NCI-H345 treated with DMSO at 0.1 percent for 48 hours (cell line): ENCODE data around the gene RABEPK.
"Not testable (repeated sequence)": the region's sequence is repeated elsewhere in the genome, so short reads cannot be mapped to it uniquely, and the experiment has no call there.

Source experiments
- DNase-seq: peaks from one replicate; lab custom pipeline; 2025; ENCODE audit not compliant: unreplicated experiment; lab: John Stamatoyannopoulos, UW

The RABEPK gene

GRCh38 chr9:125241863-125242739 is 41.8 kb downstream of the RABEPK start:
- peak; percentile 35 for DNase-seq

GRCh38 chr9:125243792-125244260 is 43.5 kb downstream of the RABEPK start:
- DNase-seq, result no peak

- no peak for DNase-seq
Measured at GRCh38 chr9:125246261-125246667, 45.9 kb downstream of the RABEPK start.

GRCh38 chr9:125254231-125254630 is 53.9 kb downstream of the RABEPK start:
- no peak for DNase-seq

GRCh38 chr9:125255781-125256391 is 55.5 kb downstream of the RABEPK start:
- DNase-seq, result peak; percentile 1

- DNase-seq, result no peak
Measured at GRCh38 chr9:125258160-125258785, 57.9 kb downstream of the RABEPK start.

GRCh38 chr9:125258832-125259534 is 58.6 kb downstream of the RABEPK start:
- peak; percentile 1 for DNase-seq

GRCh38 chr9:125260561-125260960 is 60.2 kb downstream of the RABEPK start:
- DNase-seq, result no peak

- peak; percentile 87 for DNase-seq
Measured at GRCh38 chr9:125261501-125262293, 61.4 kb downstream of the RABEPK start, which contains the start of gene GAPVD1. GAPVD1 (plus strand) TSS chr9:125261826; CDS start chr9:125298922, 37,096 bp downstream.

GRCh38 chr9:125262294-125262991 is 62.1 kb downstream of the RABEPK start:
- peak; percentile 8 for DNase-seq

GRCh38 chr9:125264068-125264467 is 63.7 kb downstream of the RABEPK start:
- DNase-seq, result not testable (repeated sequence)

- DNase-seq, result no peak
Measured at GRCh38 chr9:125268394-125269013, 68.2 kb downstream of the RABEPK start.

- no peak for DNase-seq
Measured at GRCh38 chr9:125269014-125269397, 68.7 kb downstream of the RABEPK start.

GRCh38 chr9:125271081-125271480 is 70.7 kb downstream of the RABEPK start:
- DNase-seq, result no peak

- no peak for DNase-seq
Measured at GRCh38 chr9:125272697-125273096, 72.4 kb downstream of the RABEPK start.

GRCh38 chr9:125276771-125277170 is 76.4 kb downstream of the RABEPK start:
- DNase-seq, result no peak

GRCh38 chr9:125277411-125277810 is 77.1 kb downstream of the RABEPK start:
- no peak for DNase-seq

- DNase-seq, result no peak
Measured at GRCh38 chr9:125280945-125281344, 80.6 kb downstream of the RABEPK start.
